Activated CD8-positive, alpha-beta T cell treated with anti-CD3 and anti-CD28 coated beads for 36 hours (primary cell): Measurements from ENCODE around the gene GDF2. TPM values are rescaled to one million over a fixed set of nuclear protein-coding genes. Genes with fewer than 3 reads are reported as not detected.

Experiments
- ATAC-seq: fragments of 200-7000 bp; cut with Tn5 transposase; one replicate; pipeline ENCODE4 v1.10.0; 2021; ENCODE audit warnings: mild to moderate bottlenecking, moderate library complexity
- CTCF ChIA-PET: fragments of 350-600 bp; sonication (Branson Sonifier 250); formaldehyde crosslinking; loops from one replicate; lab custom pipeline; 2021; ENCODE audit warnings: antibody characterized with exemption; lab: Charles Lee
- POLR2A ChIA-PET: fragments of 350-600 bp; sonication (Branson Sonifier 250); formaldehyde crosslinking; loops from one replicate; lab custom pipeline; 2021; ENCODE audit warnings: antibody characterized with exemption; lab: Charles Lee
- DNase-seq: peaks from one replicate; pipeline ENCODE4 v3.0.0-alpha.2; 2020
- H3K27ac Mint-ChIP-seq: one replicate; pipeline ENCODE4 v1.8.0; 2021; ENCODE audit warnings: mild to moderate bottlenecking, mixed read lengths
- H3K27me3 Mint-ChIP-seq: one replicate; pipeline ENCODE4 v1.8.0; 2021; ENCODE audit warnings: mixed read lengths
- H3K36me3 Mint-ChIP-seq: one replicate; pipeline ENCODE4 v1.8.0; 2021; ENCODE audit warnings: low read depth, mixed read lengths
- H3K4me1 Mint-ChIP-seq: one replicate; pipeline ENCODE4 v1.8.0; 2021; ENCODE audit warnings: low read depth, mixed read lengths
- H3K4me3 Mint-ChIP-seq: one replicate; pipeline ENCODE4 v1.8.0; 2021; ENCODE audit warnings: mild to moderate bottlenecking, moderate library complexity, mixed read lengths
- H3K9me3 Mint-ChIP-seq: one replicate; pipeline ENCODE4 v1.8.0; 2021; ENCODE audit warnings: mixed read lengths
- intact Hi-C: fragments of 100-400 bp; cut with micrococcal nuclease; formaldehyde crosslinking; loops from one replicate; pipeline ENCODE4 v1.10.0; 2022
- total RNA-seq, 2 experiments: library from RNA; stranded (reverse); gene quantifications; one replicate each; pipeline ENCODE4 v1.2.3, GENCODE V29; 2021
- TF ChIP-seq, protein P1 (sequence below): fragments of 200-600 bp; IDR thresholded peaks from one replicate; pipeline ENCODE4 v1.8.0; 2022; ENCODE audit warnings: antibody characterized with exemption, mild to moderate bottlenecking

The GDF2 gene
- total RNA-seq, 2 experiments from 2014 or later = not detected

DNA sequence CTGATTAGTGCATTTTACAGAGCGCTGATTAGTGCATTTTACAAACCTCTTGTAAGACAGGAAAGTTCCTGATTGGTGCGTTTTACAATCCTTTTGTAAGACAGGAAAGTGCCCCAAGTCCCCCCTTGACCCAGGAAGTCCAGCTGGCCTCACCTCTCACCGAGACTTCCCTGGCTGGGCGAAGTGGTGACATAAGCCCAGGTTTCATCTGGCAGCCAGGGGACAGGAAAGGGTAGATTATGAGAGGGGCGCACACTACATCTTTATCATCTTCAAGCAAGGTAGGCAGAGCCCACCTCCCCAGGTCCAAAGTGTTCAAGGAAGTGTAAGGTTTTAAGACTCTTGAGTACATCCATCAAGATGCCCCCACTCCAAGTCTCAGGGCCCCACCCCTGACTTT lies 27.8 kb upstream of the GDF2 start:
- POLR2A ChIA-PET = no interaction called here
- Mint-ChIP-seq H3K36me3 (no peaks in the 10 kb centered on the region), H3K4me1 (peaks cover under 1% of the 10 kb centered on the region), H3K4me3 (no peak overlapping the region), H3K9me3 (no peaks in the 10 kb centered on the region), H3K27ac (no peak overlapping the region), H3K27me3 (peaks cover 2% of the 10 kb centered on the region)
- ATAC-seq (no peak), DNase-seq (no peak)
- TF ChIP-seq, protein P1, sequence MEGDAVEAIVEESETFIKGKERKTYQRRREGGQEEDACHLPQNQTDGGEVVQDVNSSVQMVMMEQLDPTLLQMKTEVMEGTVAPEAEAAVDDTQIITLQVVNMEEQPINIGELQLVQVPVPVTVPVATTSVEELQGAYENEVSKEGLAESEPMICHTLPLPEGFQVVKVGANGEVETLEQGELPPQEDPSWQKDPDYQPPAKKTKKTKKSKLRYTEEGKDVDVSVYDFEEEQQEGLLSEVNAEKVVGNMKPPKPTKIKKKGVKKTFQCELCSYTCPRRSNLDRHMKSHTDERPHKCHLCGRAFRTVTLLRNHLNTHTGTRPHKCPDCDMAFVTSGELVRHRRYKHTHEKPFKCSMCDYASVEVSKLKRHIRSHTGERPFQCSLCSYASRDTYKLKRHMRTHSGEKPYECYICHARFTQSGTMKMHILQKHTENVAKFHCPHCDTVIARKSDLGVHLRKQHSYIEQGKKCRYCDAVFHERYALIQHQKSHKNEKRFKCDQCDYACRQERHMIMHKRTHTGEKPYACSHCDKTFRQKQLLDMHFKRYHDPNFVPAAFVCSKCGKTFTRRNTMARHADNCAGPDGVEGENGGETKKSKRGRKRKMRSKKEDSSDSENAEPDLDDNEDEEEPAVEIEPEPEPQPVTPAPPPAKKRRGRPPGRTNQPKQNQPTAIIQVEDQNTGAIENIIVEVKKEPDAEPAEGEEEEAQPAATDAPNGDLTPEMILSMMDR = no peak
- CTCF ChIA-PET = no interaction called here
- intact Hi-C loops = no loop called here

DNA sequence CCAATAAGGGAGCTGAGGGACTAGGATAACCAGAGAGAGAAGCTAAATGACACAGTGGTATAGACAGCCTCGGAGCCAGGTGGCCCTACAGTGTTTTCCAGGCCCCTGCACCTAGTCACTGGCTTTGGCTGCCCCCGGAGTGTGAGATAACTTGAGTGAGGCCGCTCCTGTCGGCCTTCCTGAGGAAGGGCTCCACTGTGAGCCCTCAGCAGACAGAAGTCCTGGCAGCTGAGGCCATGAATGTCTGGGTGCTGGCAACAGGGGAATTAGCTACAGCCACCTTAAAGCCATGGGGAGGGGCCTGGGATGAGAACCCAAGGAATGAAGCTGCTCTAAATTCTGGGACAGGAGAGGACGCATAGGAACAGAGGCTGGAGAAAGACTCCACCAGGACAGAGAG lies 26.8 kb upstream of the GDF2 start:
- H3K9me3 Mint-ChIP-seq = no peaks in the 10 kb centered on the region
- POLR2A ChIA-PET = interaction anchor here (1.0 kb wide), 1 partner anchor 9 kb away, joined by 3 read pairs; no protein-coding TSS in a partner anchor
- H3K4me1 Mint-ChIP-seq = peaks cover 4% of the 10 kb centered on the region
- H3K4me3 Mint-ChIP-seq = no peak overlapping the region
- intact Hi-C loops = no loop called here
- TF ChIP-seq, protein P1 = no peak
- ATAC-seq = no peak
- peaks cover 5% of the 10 kb centered on the region for H3K27me3 Mint-ChIP-seq
- H3K27ac Mint-ChIP-seq = no peak overlapping the region
- CTCF ChIA-PET = no interaction called here
- no peaks in the 10 kb centered on the region for H3K36me3 Mint-ChIP-seq
- DNase-seq = no peak

DNA sequence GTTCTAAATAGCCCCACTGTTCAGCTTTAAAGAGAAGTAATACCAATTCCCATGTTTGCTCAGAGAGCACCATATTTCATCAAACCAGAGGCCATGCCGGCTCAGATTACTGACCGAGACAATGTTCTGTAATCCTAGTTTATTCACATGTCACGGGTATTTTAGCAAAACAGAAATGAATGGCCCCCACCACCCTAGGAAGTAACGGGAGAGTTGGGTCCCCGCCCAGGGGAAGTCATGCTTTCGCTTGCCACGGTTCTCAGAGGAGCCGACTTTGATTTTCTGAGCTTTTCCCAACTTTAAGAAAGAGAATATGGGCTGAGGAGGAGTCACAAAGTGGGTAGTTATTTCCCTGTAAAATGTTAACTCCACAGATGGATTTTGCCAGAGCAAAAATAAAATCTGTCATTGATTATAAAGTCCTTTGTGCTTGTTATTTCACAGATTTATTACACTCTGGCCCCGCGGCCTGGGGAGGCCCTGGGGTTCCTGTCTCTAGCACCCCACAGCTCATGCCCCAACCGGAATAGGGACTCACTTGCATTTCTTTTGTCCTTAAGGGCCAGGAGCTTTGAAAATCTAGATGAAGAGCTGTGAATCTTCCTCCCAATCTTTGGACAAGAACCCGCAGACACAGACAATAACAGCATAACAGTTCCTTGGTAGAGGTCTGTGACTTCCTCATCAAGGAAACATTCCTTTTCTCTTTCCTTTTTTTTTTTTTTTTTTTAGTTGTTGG lies 25.9 kb upstream of the GDF2 start:
- POLR2A ChIA-PET = interaction anchor here (1.0 kb wide), 1 partner anchor 10 kb away, joined by 3 read pairs; no protein-coding TSS in a partner anchor
- Mint-ChIP-seq H3K27me3 (peaks cover 9% of the 10 kb centered on the region), H3K36me3 (no peaks in the 10 kb centered on the region), H3K27ac (no peak overlapping the region), H3K4me1 (peaks cover 7% of the 10 kb centered on the region), H3K9me3 (no peaks in the 10 kb centered on the region), H3K4me3 (no peak overlapping the region)
- intact Hi-C loops = no loop called here
- TF ChIP-seq, protein P1 = no peak
- ATAC-seq (no peak), DNase-seq (no peak)
- CTCF ChIA-PET = interaction anchor here (1.0 to 1.4 kb wide), 2 partner anchors 8 to 272 kb away, joined by 3 to 5 read pairs; no protein-coding TSS in a partner anchor

DNA sequence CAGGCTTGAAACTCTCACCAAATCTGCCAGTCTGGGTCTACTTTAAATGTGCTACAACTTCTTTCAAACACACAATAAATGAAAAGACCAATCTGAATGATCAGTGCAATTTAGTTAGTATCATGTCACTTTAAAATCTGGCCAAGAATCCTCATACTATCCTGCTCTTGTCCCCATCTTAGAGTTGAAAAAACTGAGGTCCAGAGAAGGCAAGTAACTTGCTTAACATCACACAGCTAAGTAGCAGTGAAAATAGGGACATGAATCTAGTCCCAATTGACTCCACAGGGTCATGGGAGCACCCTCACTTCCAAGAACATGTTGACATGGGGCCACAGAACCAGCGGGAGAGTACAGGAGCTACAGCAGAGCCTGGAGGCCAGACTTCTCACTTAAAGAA lies 25.3 kb upstream of the GDF2 start:
- intact Hi-C loops = no loop called here
- Mint-ChIP-seq H3K4me1 (peaks cover 10% of the 10 kb centered on the region), H3K27me3 (peaks cover 9% of the 10 kb centered on the region), H3K4me3 (no peak overlapping the region), H3K9me3 (no peaks in the 10 kb centered on the region), H3K36me3 (no peaks in the 10 kb centered on the region), H3K27ac (no peak overlapping the region)
- CTCF ChIA-PET = interaction anchor here (1.0 to 2.3 kb wide), 5 partner anchors 9 to 272 kb away, joined by 3 to 11 read pairs (median 5); no protein-coding TSS in a partner anchor
- ATAC-seq = no peak
- POLR2A ChIA-PET = no interaction called here
- TF ChIP-seq, protein P1 = no peak
- DNase-seq = no peak

DNA sequence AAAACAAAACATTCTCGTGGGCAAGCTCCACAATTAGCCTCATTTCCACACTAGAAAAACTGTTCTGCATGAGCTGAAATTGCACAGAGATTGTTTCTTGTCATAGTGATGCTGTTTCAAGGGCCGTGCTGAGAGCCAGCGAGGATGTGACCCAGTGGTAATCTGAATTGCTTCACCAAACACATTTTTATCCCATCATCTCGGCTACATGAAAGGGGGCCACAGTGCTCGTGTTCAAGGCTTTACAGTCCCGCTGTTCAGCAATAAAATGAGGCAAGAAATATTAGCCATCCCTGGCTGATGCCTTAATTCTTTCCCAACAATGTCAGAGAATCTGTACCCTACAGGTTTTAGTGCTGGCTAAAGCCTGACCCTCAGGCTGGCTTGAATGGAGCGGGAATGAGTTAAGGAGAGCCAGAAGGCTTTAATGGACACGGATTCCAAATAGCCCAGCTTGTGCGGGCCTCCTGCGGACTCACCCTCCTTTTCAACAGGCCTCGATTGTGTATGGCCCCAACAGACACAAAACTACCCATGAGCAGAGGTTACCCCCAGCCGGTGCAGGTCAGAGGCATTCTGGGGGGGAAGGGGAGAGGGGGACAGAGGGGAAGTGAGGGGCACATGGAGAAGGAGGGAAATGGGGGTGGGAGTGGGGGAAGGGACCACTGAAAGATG lies 24.3 kb upstream of the GDF2 start:
- CTCF ChIA-PET = interaction anchor here (1.0 to 2.3 kb wide), 4 partner anchors 9 to 273 kb away, joined by 3 to 11 read pairs (median 6); no protein-coding TSS in a partner anchor

More for the DNA sequence above, 24.3 kb upstream of the GDF2 start:
- no peak for DNase-seq
- POLR2A ChIA-PET = interaction anchor here (0.6 to 0.7 kb wide), 2 partner anchors 67 to 194 kb away, joined by 3 read pairs; no protein-coding TSS in a partner anchor
- Mint-ChIP-seq H3K27me3 (peaks cover 9% of the 10 kb centered on the region), H3K9me3 (no peaks in the 10 kb centered on the region), H3K36me3 (no peaks in the 10 kb centered on the region), H3K4me1 (peaks cover 15% of the 10 kb centered on the region), H3K27ac (no peak overlapping the region), H3K4me3 (no peak overlapping the region)
- intact Hi-C loops = no loop called here
- no peak for ATAC-seq
- TF ChIP-seq, protein P1 = no peak
